A549 (cell line): ENCODE data around the gene ABHD2. TPM values are rescaled to one million over a fixed set of nuclear protein-coding genes. Genes with fewer than 3 reads are reported as not detected.

Source experiments
- ATAC-seq, 2 experiments: fragments of 200-7000 bp in 1 of 2; fragments of >200 bp in 1 of 2; cut with Nextera tagmentation in 1 of 2; cut with Tn5 transposase in 1 of 2; 3 replicates each; pipeline versions ENCODE4 v1.8.0 to v1.9.1; 2018 to 2020; ENCODE audit warnings: mild to moderate bottlenecking in 1 of 2, moderate library complexity in 1 of 2
- CTCF ChIA-PET: fragments of 300-600 bp; sonication (Branson Sonifier 250); formaldehyde crosslinking; extraction: SDS; loops from one replicate; lab custom pipeline; 2021; ENCODE audit warnings: antibody characterized with exemption, inconsistent platforms; lab: Yijun Ruan, JAX
- POLR2A ChIA-PET: fragments of 350-600 bp; formaldehyde crosslinking; extraction: SDS; loops from one replicate; lab custom pipeline; 2021; ENCODE audit warnings: antibody characterized with exemption, inconsistent platforms; lab: Yijun Ruan, JAX
- DNase-seq, 2 experiments: peaks; one replicate each; pipeline versions ENCODE4 v3.0.0 to v3.0.0-alpha.2; 2011 to 2016; ENCODE audit warnings: low read depth in 1 of 2, low spot score in 1 of 2
- FAIRE-seq: peaks from 2 replicates; lab custom pipeline; 2011; peaks lifted over from hg19 to GRCh38; lab: Jason Lieb, UNC
- H3K27ac ChIP-seq, 2 experiments: fragments of >200 bp; sonication (Bioruptor Twin); formaldehyde crosslinking; 3 replicates each; pipeline ENCODE4 v1.5.1; 2016 to 2017
- H3K4me1 ChIP-seq: fragments of >200 bp; sonication (Bioruptor Twin); formaldehyde crosslinking; 3 replicates; pipeline ENCODE4 v1.6.1; 2016
- H3K4me2 ChIP-seq: fragments of >200 bp; sonication (Bioruptor Twin); formaldehyde crosslinking; 3 replicates; pipeline ENCODE4 v1.6.1; 2016
- H3K4me3 ChIP-seq: fragments of >200 bp; sonication (Bioruptor Twin); formaldehyde crosslinking; 3 replicates; pipeline ENCODE4 v1.5.1; 2016
- H3K9me3 ChIP-seq: fragments of >200 bp; sonication (Bioruptor Twin); formaldehyde crosslinking; 3 replicates; pipeline ENCODE4 v1.6.1; 2016
- BHLHE40 ChIP-seq: IDR thresholded peaks from 2 replicates; pipeline ENCODE4 v1.6.1; 2012; ENCODE audit warnings: low read depth, low read length, inconsistent platforms
- CBX2 ChIP-seq: fragments of 200-600 bp; sonication (generic); IDR thresholded peaks from 2 replicates; pipeline ENCODE4 v1.6.1; 2016; ENCODE audit warnings: low read depth, mild to moderate bottlenecking, borderline replicate concordance
- CEBPB ChIP-seq, 2 experiments: fragments of >200 bp in 1 of 2; sonication (Bioruptor Twin) in 1 of 2; formaldehyde crosslinking in 1 of 2; IDR thresholded peaks; 2 replicates each; pipeline ENCODE4 v1.6.1; 2012 to 2016
- EHF ChIP-seq: fragments of 250-450 bp; sonication (Bioruptor Pico); IDR thresholded peaks from 2 replicates; pipeline ENCODE4 v1.5.0; 2020; ENCODE audit warnings: mild to moderate bottlenecking
- FOXS1 ChIP-seq: fragments of 250-450 bp; sonication (Bioruptor Pico); IDR thresholded peaks from 2 replicates; pipeline ENCODE4 v1.5.0; 2020; ENCODE audit warnings: mild to moderate bottlenecking, moderate library complexity
- HOXB5 ChIP-seq: fragments of 250-450 bp; sonication (Bioruptor Pico); IDR thresholded peaks from 2 replicates; pipeline ENCODE4 v1.5.0; 2020; ENCODE audit warnings: mild to moderate bottlenecking, moderate library complexity
- JUN ChIP-seq, 2 experiments: fragments of >200 bp; sonication (Bioruptor Twin); formaldehyde crosslinking; IDR thresholded peaks; 2 replicates in 1 of 2; 3 replicates in 1 of 2; pipeline ENCODE4 v1.6.1; 2016 to 2017
- JUNB ChIP-seq: fragments of >200 bp; sonication (Bioruptor Twin); formaldehyde crosslinking; IDR thresholded peaks from 2 replicates; pipeline ENCODE4 v1.6.1; 2016
- KDM5A ChIP-seq: fragments of 200-600 bp; sonication (generic); IDR thresholded peaks from 2 replicates; pipeline ENCODE4 v1.6.1; 2016; ENCODE audit warnings: antibody characterized with exemption, mild to moderate bottlenecking
- MYC ChIP-seq: IDR thresholded peaks from 2 replicates; pipeline ENCODE4 v1.6.1; 2012; ENCODE audit warnings: mild to moderate bottlenecking, inconsistent platforms, low read length, improper control_type of control experiment, borderline replicate concordance
- NFE2L2 ChIP-seq: fragments of 150-350 bp; conservative IDR thresholded peaks from 2 replicates; pipeline ENCODE4 v1.6.1; 2014; ENCODE audit warnings: low read length
- NPAS2 ChIP-seq: fragments of 250-450 bp; sonication (Bioruptor Pico); IDR thresholded peaks from 2 replicates; pipeline ENCODE4 v1.8.0; 2022; ENCODE audit warnings: mild to moderate bottlenecking, moderate library complexity, borderline replicate concordance
- RAD21 ChIP-seq, 2 experiments: fragments of >200 bp in 1 of 2; sonication (Bioruptor Twin) in 1 of 2; formaldehyde crosslinking in 1 of 2; IDR thresholded peaks in 1 of 2; conservative IDR thresholded peaks in 1 of 2; 2 replicates in 1 of 2; 3 replicates in 1 of 2; pipeline ENCODE4 v1.6.1; 2012 to 2018; ENCODE audit warnings: inconsistent platforms in 1 of 2
- RCOR1 ChIP-seq: fragments of 150-350 bp; IDR thresholded peaks from 2 replicates; pipeline ENCODE4 v1.6.1; 2014; ENCODE audit warnings: antibody characterized with exemption, low read length, low read depth
- SMC3 ChIP-seq: fragments of >200 bp; sonication (Bioruptor Twin); formaldehyde crosslinking; IDR thresholded peaks from 3 replicates; pipeline ENCODE4 v1.6.1; 2018; ENCODE audit warnings: inconsistent platforms
- TFCP2L1 ChIP-seq: fragments of 250-450 bp; sonication (Bioruptor Pico); IDR thresholded peaks from 2 replicates; pipeline ENCODE4 v1.5.0; 2021; ENCODE audit warnings: mild to moderate bottlenecking
- TP53 ChIP-seq: fragments of 250-450 bp; sonication (Bioruptor Pico); IDR thresholded peaks from 2 replicates; pipeline ENCODE4 v1.5.0; 2021; ENCODE audit warnings: mild to moderate bottlenecking, moderate library complexity
- ZFP36 ChIP-seq: fragments of 450-650 bp; IDR thresholded peaks from 2 replicates; pipeline ENCODE4 v1.6.1; 2014; ENCODE audit warnings: borderline replicate concordance; ENCODE audit not compliant: partially characterized antibody
- WGBS: methylation state at CpG from one replicate; pipeline ENCODE4 v1.1.6; 2017; ENCODE audit errors: missing lambda C conversion rate; 5-methylcytosine and 5-hydroxymethylcytosine counted together
- polyA plus RNA-seq, 4 experiments: library from polyadenylated mRNA; depleted of rRNA in 3 of 4; stranded (reverse); fragments of >200 nt; fragmentation: RNase III in 1 of 4; extraction: RNeasy Plus Mini Kit Qiagen cat#74134 plus additional on column Dnase treatment in 1 of 4; gene quantifications; 2 replicates in 3 of 4; 3 replicates in 1 of 4; pipeline ENCODE4 v1.2.3, GENCODE V29; 2011 to 2017
- TF ChIP-seq, protein P1 (sequence below): fragments of 450-650 bp; IDR thresholded peaks from 2 replicates; pipeline ENCODE4 v1.6.1; 2014; ENCODE audit warnings: antibody characterized with exemption
- TF ChIP-seq, protein P2 (sequence below): fragments of 250-450 bp; sonication (Bioruptor Pico); IDR thresholded peaks from 2 replicates; pipeline ENCODE4 v1.5.0; 2021; ENCODE audit warnings: mild to moderate bottlenecking, moderate library complexity, borderline replicate concordance
- TF ChIP-seq, protein P3 (sequence below): fragments of >200 bp; sonication (Bioruptor Twin); formaldehyde crosslinking; IDR thresholded peaks from 3 replicates; pipeline ENCODE4 v1.5.1; 2016
- TF ChIP-seq, protein P4 (sequence below): IDR thresholded peaks from 2 replicates; pipeline ENCODE4 v1.6.1; 2012

The ABHD2 gene
- polyA plus RNA-seq, 2 of the 4 experiments (the other 2 are of a cell fraction), result 36.2 to 63.3 TPM

DNA sequence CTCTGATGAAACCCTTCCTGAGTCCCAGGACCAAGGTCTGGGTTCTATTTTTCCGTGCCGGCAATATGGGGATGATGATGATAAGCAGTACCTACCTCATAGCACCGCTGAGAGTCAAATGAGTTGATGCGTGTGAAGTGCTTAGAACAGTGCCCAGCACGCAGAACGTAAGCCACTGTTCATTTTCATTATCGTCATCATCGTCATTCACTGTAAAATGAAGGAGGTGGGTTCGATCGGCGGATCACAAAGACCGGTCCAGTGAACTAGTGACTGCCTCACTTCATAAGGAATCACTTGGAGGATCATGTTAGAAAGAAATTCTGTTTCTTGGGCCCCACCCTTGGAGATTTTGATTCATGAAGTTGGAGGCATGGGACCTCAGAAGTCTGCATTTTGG, 88.9 kb downstream of the ABHD2 start:
- FAIRE-seq (no peak), DNase-seq (no peak), ATAC-seq (no peak)
- POLR2A ChIA-PET, result interaction anchor here (1.0 kb wide), 1 partner anchor 57 kb away, joined by 4 read pairs; no protein-coding TSS in a partner anchor
- Histone ChIP-seq H3K4me3 (no peak overlapping the region), H3K9me3 (no peaks in the 10 kb centered on the region), H3K27ac (peak overlapping the region in 1 of 2 experiments; percentile 14; a peak in 1 of 6 replicates), H3K4me1 (no peaks in the 10 kb centered on the region), H3K4me2 (no peak overlapping the region)
- no peak for TF ChIP-seq MYC
- TF ChIP-seq JUN (IDR thresholded peaks at IDR 0.05), result no peak
- TF ChIP-seq HOXB5 (CRISPR knock-in tag), result no peak
- TF ChIP-seq EHF, result no peak
- no peak for TF ChIP-seq NPAS2 (CRISPR knock-in tag)
- no peak for TF ChIP-seq TP53 (CRISPR knock-in tag)
- TF ChIP-seq BHLHE40, result no peak
- TF ChIP-seq, protein P1, sequence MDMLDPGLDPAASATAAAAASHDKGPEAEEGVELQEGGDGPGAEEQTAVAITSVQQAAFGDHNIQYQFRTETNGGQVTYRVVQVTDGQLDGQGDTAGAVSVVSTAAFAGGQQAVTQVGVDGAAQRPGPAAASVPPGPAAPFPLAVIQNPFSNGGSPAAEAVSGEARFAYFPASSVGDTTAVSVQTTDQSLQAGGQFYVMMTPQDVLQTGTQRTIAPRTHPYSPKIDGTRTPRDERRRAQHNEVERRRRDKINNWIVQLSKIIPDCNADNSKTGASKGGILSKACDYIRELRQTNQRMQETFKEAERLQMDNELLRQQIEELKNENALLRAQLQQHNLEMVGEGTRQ, result no peak
- no peak for TF ChIP-seq FOXS1
- no peak for TF ChIP-seq JUNB
- CTCF ChIA-PET, result interaction anchor here (0.6 to 21.7 kb wide), 52 partner anchors 11 to 314 kb away, joined by 3 to 735 read pairs (median 7); partner anchors contain the start of genes ABHD2, FANCI and HAPLN3
- 94% methylated on average over 12 of the region's 12 CpGs for WGBS

DNA sequence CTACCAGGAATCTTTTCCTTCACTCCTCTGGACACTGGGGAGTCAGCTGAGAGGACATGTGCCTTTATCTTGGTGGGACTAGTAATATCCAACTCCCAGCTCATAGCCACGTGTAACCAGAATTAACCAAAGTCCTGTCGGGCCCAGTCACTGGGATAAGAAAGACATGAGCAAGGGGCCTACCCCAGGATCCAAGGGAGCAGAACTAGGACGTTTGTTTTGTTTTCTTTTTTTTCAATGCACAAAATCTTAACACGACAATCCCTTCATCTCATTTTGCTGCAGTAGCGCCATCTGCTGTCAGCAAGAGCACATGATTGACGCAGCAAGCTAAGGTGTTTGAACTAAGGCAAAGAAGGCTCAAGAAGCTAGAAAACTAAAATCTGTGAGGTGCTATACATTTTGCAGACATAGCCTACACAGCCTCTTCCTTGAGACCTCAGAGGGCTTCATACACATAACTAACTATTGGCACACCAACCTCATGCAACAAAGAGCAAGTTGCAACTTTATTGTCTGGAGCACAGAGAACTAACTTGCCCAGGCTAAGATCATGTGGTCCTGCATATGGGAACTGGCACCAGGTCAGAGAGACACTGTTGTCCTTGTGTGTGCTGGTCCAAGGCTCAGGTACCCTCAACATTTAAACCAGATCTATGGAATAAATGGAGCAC, 89.5 kb downstream of the ABHD2 start:
- FAIRE-seq (peak; percentile 98), ATAC-seq (peak; percentile 83 to 89), DNase-seq (peak; percentile 70 to 82)
- no peak overlapping the region for H3K4me2 ChIP-seq
- no peaks in the 10 kb centered on the region for H3K9me3 ChIP-seq
- no peak overlapping the region for H3K4me3 ChIP-seq
- CTCF ChIA-PET, result interaction anchor here (0.6 to 21.7 kb wide), 60 partner anchors 11 to 333 kb away, joined by 3 to 735 read pairs (median 6); partner anchors contain the start of genes ABHD2, FANCI and HAPLN3
- peak overlapping the region; percentile 10 to 14; a peak in 1 of 6 replicates for H3K27ac ChIP-seq
- whole genome bisulfite sequencing, result 8% methylated on average over 6 of the region's 6 CpGs
- no peak for TF ChIP-seq ZFP36
- no peak for TF ChIP-seq KDM5A
- TF ChIP-seq, protein P2, sequence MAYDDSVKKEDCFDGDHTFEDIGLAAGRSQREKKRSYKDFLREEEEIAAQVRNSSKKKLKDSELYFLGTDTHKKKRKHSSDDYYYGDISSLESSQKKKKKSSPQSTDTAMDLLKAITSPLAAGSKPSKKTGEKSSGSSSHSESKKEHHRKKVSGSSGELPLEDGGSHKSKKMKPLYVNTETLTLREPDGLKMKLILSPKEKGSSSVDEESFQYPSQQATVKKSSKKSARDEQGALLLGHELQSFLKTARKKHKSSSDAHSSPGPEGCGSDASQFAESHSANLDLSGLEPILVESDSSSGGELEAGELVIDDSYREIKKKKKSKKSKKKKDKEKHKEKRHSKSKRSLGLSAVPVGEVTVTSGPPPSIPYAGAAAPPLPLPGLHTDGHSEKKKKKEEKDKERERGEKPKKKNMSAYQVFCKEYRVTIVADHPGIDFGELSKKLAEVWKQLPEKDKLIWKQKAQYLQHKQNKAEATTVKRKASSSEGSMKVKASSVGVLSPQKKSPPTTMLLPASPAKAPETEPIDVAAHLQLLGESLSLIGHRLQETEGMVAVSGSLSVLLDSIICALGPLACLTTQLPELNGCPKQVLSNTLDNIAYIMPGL (CRISPR knock-in tag), result no peak
- TF ChIP-seq CEBPB (IDR thresholded peaks at IDR 0.05), result no peak
- TF ChIP-seq SMC3, result peak; percentile 99
- no peak for TF ChIP-seq TFCP2L1 (CRISPR knock-in tag)
- no peak for TF ChIP-seq CBX2
- no peak for TF ChIP-seq NPAS2 (CRISPR knock-in tag)
- no peak for TF ChIP-seq NFE2L2
- TF ChIP-seq, protein P3, sequence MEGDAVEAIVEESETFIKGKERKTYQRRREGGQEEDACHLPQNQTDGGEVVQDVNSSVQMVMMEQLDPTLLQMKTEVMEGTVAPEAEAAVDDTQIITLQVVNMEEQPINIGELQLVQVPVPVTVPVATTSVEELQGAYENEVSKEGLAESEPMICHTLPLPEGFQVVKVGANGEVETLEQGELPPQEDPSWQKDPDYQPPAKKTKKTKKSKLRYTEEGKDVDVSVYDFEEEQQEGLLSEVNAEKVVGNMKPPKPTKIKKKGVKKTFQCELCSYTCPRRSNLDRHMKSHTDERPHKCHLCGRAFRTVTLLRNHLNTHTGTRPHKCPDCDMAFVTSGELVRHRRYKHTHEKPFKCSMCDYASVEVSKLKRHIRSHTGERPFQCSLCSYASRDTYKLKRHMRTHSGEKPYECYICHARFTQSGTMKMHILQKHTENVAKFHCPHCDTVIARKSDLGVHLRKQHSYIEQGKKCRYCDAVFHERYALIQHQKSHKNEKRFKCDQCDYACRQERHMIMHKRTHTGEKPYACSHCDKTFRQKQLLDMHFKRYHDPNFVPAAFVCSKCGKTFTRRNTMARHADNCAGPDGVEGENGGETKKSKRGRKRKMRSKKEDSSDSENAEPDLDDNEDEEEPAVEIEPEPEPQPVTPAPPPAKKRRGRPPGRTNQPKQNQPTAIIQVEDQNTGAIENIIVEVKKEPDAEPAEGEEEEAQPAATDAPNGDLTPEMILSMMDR, result peak; percentile 98
- TF ChIP-seq, protein P4, sequence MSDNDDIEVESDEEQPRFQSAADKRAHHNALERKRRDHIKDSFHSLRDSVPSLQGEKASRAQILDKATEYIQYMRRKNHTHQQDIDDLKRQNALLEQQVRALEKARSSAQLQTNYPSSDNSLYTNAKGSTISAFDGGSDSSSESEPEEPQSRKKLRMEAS, result peak; percentile 60
- TF ChIP-seq RAD21 (conservative IDR thresholded peaks at IDR 0.05 in 1 of 2, IDR thresholded peaks at IDR 0.05 in 1 of 2), result peak; percentile 94 to 96
- TF ChIP-seq RCOR1, result no peak
- POLR2A ChIA-PET, result interaction anchor here (1.0 kb wide), 1 partner anchor 58 kb away, joined by 4 read pairs; no protein-coding TSS in a partner anchor
- H3K4me1 ChIP-seq, result no peaks in the 10 kb centered on the region
